K562 (cell line): ENCODE measurements around the gene RCSD1.

Experiments
- CEBPB ChIP-seq: fragments of 450-650 bp; IDR thresholded peaks from 2 replicates; pipeline ENCODE4 v1.6.1; 2016; ENCODE audit warnings: missing genetic modification characterization, missing compliant biosample characterization
- CREM ChIP-seq: IDR thresholded peaks from 2 replicates; pipeline ENCODE4 v1.6.1; 2014; ENCODE audit warnings: antibody characterized with exemption, low read depth
- DIDO1 ChIP-seq: fragments of 450-650 bp; IDR thresholded peaks from 2 replicates; pipeline ENCODE4 v1.6.1; 2016; ENCODE audit warnings: low read depth, missing biosample characterization, missing genetic modification characterization
- HIVEP1 ChIP-seq: fragments of 250-450 bp; sonication (Bioruptor Pico); IDR thresholded peaks from 2 replicates; pipeline ENCODE4 v1.4.0; 2020; ENCODE audit warnings: mild to moderate bottlenecking
- JUND ChIP-seq, 2 experiments: IDR thresholded peaks; 2 replicates in 1 of 2; 3 replicates in 1 of 2; pipeline ENCODE4 v1.6.1; 2011; ENCODE audit warnings: borderline replicate concordance in 2 of 2, low read depth in 2 of 2, low read length in 2 of 2, improper control_type of control experiment in 1 of 2, missing biosample characterization in 1 of 2, missing genetic modification characterization in 1 of 2, missing genetic modification reagents in 1 of 2
- MLX ChIP-seq, 2 experiments: fragments of 450-650 bp in 1 of 2; sonication (generic) in 1 of 2; formaldehyde crosslinking; conservative IDR thresholded peaks; 2 replicates each; pipeline versions ENCODE4 v1.4.0 to v1.8.1; 2020 to 2022; ENCODE audit warnings: mild to moderate bottlenecking in 1 of 2, missing genetic modification reagents in 1 of 2
- RAD21 ChIP-seq, 2 experiments: fragments of 250-450 bp in 1 of 2; fragments of 450-650 bp in 1 of 2; sonication (Bioruptor Pico) in 1 of 2; formaldehyde crosslinking in 1 of 2; IDR thresholded peaks in 1 of 2; conservative IDR thresholded peaks in 1 of 2; 2 replicates each; pipeline versions ENCODE4 v1.4.0 to v1.8.0; 2020 to 2022; ENCODE audit warnings: mild to moderate bottlenecking in 2 of 2, moderate library complexity in 1 of 2
- RCOR1 ChIP-seq, 2 experiments: IDR thresholded peaks; 2 replicates each; pipeline ENCODE4 v1.6.1; 2012; ENCODE audit warnings: low read depth in 2 of 2, low read length in 2 of 2, borderline replicate concordance in 1 of 2, improper control_type of control experiment in 1 of 2
- TEAD1 ChIP-seq, 2 experiments: fragments of 450-650 bp in 1 of 2; sonication (generic) in 1 of 2; formaldehyde crosslinking; IDR thresholded peaks; 2 replicates each; pipeline versions ENCODE4 v1.4.0 to v1.8.0; 2020 to 2022; ENCODE audit warnings: mild to moderate bottlenecking in 2 of 2, missing genetic modification reagents in 1 of 2
- ZFX ChIP-seq: sonication (generic); formaldehyde crosslinking; IDR thresholded peaks from 2 replicates; pipeline ENCODE4 v1.8.0; 2022; ENCODE audit warnings: mild to moderate bottlenecking, missing genetic modification reagents, moderate library complexity
- ZNF274 ChIP-seq: IDR thresholded peaks from 2 replicates; pipeline ENCODE4 v1.6.1; 2011; ENCODE audit warnings: low read depth, mild to moderate bottlenecking, low read length, moderate library complexity, borderline replicate concordance
- TF ChIP-seq, protein P1 (sequence below), 3 experiments: IDR thresholded peaks in 2 of 3; conservative IDR thresholded peaks in 1 of 3; 2 replicates each; pipeline ENCODE4 v1.5.1; 2011 to 2012; ENCODE audit warnings: low read length in 3 of 3, mild to moderate bottlenecking in 3 of 3, control low read depth in 2 of 3, improper control_type of control experiment in 1 of 3, inconsistent platforms in 1 of 3, low read depth in 1 of 3, mixed read lengths in 1 of 3, moderate library complexity in 1 of 3; ENCODE audit not compliant: insufficient read depth in 2 of 3
- TF ChIP-seq, protein P2 (sequence below): fragments of 450-650 bp; IDR thresholded peaks from 2 replicates; pipeline ENCODE4 v1.6.1; 2016; ENCODE audit warnings: borderline replicate concordance

- TF ChIP-seq HIVEP1 (no peak), MLX (CRISPR knock-in tag; conservative IDR thresholded peaks at IDR 0.05) (no peak), RAD21 (CRISPR knock-in tag; conservative IDR thresholded peaks at IDR 0.05 in 1 of 2, IDR thresholded peaks at IDR 0.05 in 1 of 2) (no peak), DIDO1 (tag) (no peak), JUND (IDR thresholded peaks at IDR 0.05; ENCODE audit: borderline replicate concordance, low read depth, low read length) (no peak), JUND (tag; IDR thresholded peaks at IDR 0.05; ENCODE audit: borderline replicate concordance, low read depth, low read length) (no peak), TEAD1 (CRISPR knock-in tag; IDR thresholded peaks at IDR 0.05) (no peak), CEBPB (tag) (no peak), ZFX (CRISPR knock-in tag) (no peak), ZNF274 (no peak), RCOR1 (IDR thresholded peaks at IDR 0.05; ENCODE audit: borderline replicate concordance in 1 of 2, low read depth in 2 of 2, low read length in 2 of 2) (no peak), CREM (no peak)
- TF ChIP-seq, protein P1, sequence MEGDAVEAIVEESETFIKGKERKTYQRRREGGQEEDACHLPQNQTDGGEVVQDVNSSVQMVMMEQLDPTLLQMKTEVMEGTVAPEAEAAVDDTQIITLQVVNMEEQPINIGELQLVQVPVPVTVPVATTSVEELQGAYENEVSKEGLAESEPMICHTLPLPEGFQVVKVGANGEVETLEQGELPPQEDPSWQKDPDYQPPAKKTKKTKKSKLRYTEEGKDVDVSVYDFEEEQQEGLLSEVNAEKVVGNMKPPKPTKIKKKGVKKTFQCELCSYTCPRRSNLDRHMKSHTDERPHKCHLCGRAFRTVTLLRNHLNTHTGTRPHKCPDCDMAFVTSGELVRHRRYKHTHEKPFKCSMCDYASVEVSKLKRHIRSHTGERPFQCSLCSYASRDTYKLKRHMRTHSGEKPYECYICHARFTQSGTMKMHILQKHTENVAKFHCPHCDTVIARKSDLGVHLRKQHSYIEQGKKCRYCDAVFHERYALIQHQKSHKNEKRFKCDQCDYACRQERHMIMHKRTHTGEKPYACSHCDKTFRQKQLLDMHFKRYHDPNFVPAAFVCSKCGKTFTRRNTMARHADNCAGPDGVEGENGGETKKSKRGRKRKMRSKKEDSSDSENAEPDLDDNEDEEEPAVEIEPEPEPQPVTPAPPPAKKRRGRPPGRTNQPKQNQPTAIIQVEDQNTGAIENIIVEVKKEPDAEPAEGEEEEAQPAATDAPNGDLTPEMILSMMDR (IDR thresholded peaks at IDR 0.05 in 2 of 3, conservative IDR thresholded peaks at IDR 0.05 in 1 of 3; ENCODE audit: insufficient read depth in 2 of 3, low read depth in 1 of 3, low read length in 3 of 3), result no peak
- TF ChIP-seq, protein P2, sequence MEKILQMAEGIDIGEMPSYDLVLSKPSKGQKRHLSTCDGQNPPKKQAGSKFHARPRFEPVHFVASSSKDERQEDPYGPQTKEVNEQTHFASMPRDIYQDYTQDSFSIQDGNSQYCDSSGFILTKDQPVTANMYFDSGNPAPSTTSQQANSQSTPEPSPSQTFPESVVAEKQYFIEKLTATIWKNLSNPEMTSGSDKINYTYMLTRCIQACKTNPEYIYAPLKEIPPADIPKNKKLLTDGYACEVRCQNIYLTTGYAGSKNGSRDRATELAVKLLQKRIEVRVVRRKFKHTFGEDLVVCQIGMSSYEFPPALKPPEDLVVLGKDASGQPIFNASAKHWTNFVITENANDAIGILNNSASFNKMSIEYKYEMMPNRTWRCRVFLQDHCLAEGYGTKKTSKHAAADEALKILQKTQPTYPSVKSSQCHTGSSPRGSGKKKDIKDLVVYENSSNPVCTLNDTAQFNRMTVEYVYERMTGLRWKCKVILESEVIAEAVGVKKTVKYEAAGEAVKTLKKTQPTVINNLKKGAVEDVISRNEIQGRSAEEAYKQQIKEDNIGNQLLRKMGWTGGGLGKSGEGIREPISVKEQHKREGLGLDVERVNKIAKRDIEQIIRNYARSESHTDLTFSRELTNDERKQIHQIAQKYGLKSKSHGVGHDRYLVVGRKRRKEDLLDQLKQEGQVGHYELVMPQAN, result no peak
These were observed 64.7 kb downstream of the RCSD1 start for GRCh38 chr1:167694691-167695090.
